A549 treated with DMSO at 1 μM for 4 hours (cell line): ENCODE results near the gene ZNG1F. TPM values are rescaled to one million over a fixed set of nuclear protein-coding genes. Genes with fewer than 3 reads are reported as not detected.

Experiments used
- total RNA-seq: library from RNA; stranded (reverse); fragments of 200-300 nt; extraction: Qiagen RNA extraction; gene quantifications from 5 replicates; pipeline ENCODE4 v1.2.3, GENCODE V29; 2022; ENCODE audit warnings: low read depth

ZNG1F gene
- total RNA-seq: 19.0 to 52.6 TPM (median 26.3 TPM) in 5 replicates

GRCh38 chr9:41189217-41189616 is at the start of gene ZNG1F:
ZNG1F (minus strand) TSS chr9:41189317; CDS start chr9:41189258, 59 bp downstream.

GRCh38 chr9:41128581-41128980 is 60.5 kb downstream of the ZNG1F start, which contains the start of gene FOXD4L6:
FOXD4L6 (minus strand) TSS chr9:41128681; CDS start chr9:41128383, 298 bp downstream.

Other genes with a start within 250 kb of the ZNG1F start
- 0.15 TPM in 1 of 5 replicates, not detected in the others for gene FOXD4L6, start 60.6 kb downstream of the ZNG1F start, total RNA-seq